HG03045 (cell line): ENCODE data around the gene COA7.
A peak's percentile ranks its signal among the peaks of the same experiment; 100 is the strongest.

ENCODE experiments used
- ATAC-seq: cut with Tn5 transposase; IDR thresholded peaks from one replicate; pipeline ENCODE4 v1.9.1; 2021; ENCODE audit warnings: mild to moderate bottlenecking, moderate library complexity; ENCODE audit not compliant: unreplicated experiment

The COA7 gene

GRCh38 chr1:52637946-52638345 lies 60.2 kb downstream of the COA7 start:
- ATAC-seq, result no peak

- peak; percentile 63 for ATAC-seq
Observed at GRCh38 chr1:52636721-52637695, 61.1 kb downstream of the COA7 start.

GRCh38 chr1:52635321-52636089 lies 62.6 kb downstream of the COA7 start:
- ATAC-seq, result no peak
